DND-41 (cell line): ENCODE measurements around the gene STON2.

ENCODE experiments used
- ATAC-seq: fragments of 200-7000 bp; cut with Tn5 transposase; 3 replicates; pipeline ENCODE4 v1.9.1; 2021; ENCODE audit warnings: low read depth; ENCODE audit not compliant: insufficient read depth
- DNase-seq: peaks from one replicate; pipeline ENCODE4 v3.0.0-alpha.2; 2020
- H2AFZ ChIP-seq: 2 replicates; pipeline ENCODE4 v1.6.0; 2012; ENCODE audit warnings: low read depth, low read length
- H3K27ac ChIP-seq: 2 replicates; pipeline ENCODE4 v1.5.1; 2012; ENCODE audit warnings: low read length, inconsistent platforms
- H3K27me3 ChIP-seq: fragments of 200-600 bp; sonication (generic); 2 replicates; pipeline ENCODE4 v1.6.0; 2012; ENCODE audit warnings: low read length, mild to moderate bottlenecking, inconsistent platforms; ENCODE audit not compliant: insufficient read depth, poor library complexity
- H3K36me3 ChIP-seq: 2 replicates; pipeline ENCODE4 v1.5.1; 2012; ENCODE audit warnings: low read length, inconsistent platforms; ENCODE audit not compliant: insufficient read depth
- H3K4me1 ChIP-seq: 2 replicates; pipeline ENCODE4 v1.5.1; 2012; ENCODE audit warnings: mild to moderate bottlenecking, low read length; ENCODE audit not compliant: insufficient read depth
- H3K4me2 ChIP-seq: 2 replicates; pipeline ENCODE4 v1.6.0; 2012; ENCODE audit warnings: mild to moderate bottlenecking, moderate library complexity, low read length, inconsistent platforms; ENCODE audit not compliant: insufficient read depth
- H3K4me3 ChIP-seq, 2 experiments: fragments of 200-600 bp in 1 of 2; shearing (Covaris generic) in 1 of 2; 2 replicates each; pipeline ENCODE4 v1.5.1; 2012 to 2016; ENCODE audit warnings: inconsistent platforms in 2 of 2, low read length in 2 of 2, mild to moderate bottlenecking in 2 of 2, low read depth in 1 of 2, moderate library complexity in 1 of 2
- H3K79me2 ChIP-seq: 2 replicates; pipeline ENCODE4 v1.6.0; 2012; ENCODE audit warnings: low read length, inconsistent platforms; ENCODE audit not compliant: insufficient read depth
- H3K9ac ChIP-seq: 2 replicates; pipeline ENCODE4 v1.6.0; 2012; ENCODE audit warnings: low read depth, mild to moderate bottlenecking, inconsistent platforms, low read length, moderate library complexity
- H3K9me3 ChIP-seq: 2 replicates; pipeline ENCODE4 v1.5.1; 2012; ENCODE audit warnings: low read length, moderate library complexity, mild to moderate bottlenecking, inconsistent platforms; ENCODE audit not compliant: insufficient read depth, severe bottlenecking
- H4K20me1 ChIP-seq: 2 replicates; pipeline ENCODE4 v1.6.0; 2012; ENCODE audit warnings: low read length; ENCODE audit not compliant: insufficient read depth
- EZH2 ChIP-seq: IDR thresholded peaks from 3 replicates; pipeline ENCODE4 v1.6.1; 2012; ENCODE audit warnings: borderline replicate concordance, low read depth, mild to moderate bottlenecking, moderate library complexity, low read length, inconsistent platforms; ENCODE audit not compliant: severe bottlenecking
- TF ChIP-seq, protein P1 (sequence below): IDR thresholded peaks from 2 replicates; pipeline ENCODE4 v1.5.1; 2012; ENCODE audit warnings: borderline replicate concordance, low read length, moderate library complexity, mild to moderate bottlenecking; ENCODE audit not compliant: poor library complexity, severe bottlenecking; ENCODE audit errors: extremely low read depth

The STON2 gene

GRCh38 chr14:81440041-81440440, 39.9 kb upstream of the STON2 start:
- TF ChIP-seq, protein P1, sequence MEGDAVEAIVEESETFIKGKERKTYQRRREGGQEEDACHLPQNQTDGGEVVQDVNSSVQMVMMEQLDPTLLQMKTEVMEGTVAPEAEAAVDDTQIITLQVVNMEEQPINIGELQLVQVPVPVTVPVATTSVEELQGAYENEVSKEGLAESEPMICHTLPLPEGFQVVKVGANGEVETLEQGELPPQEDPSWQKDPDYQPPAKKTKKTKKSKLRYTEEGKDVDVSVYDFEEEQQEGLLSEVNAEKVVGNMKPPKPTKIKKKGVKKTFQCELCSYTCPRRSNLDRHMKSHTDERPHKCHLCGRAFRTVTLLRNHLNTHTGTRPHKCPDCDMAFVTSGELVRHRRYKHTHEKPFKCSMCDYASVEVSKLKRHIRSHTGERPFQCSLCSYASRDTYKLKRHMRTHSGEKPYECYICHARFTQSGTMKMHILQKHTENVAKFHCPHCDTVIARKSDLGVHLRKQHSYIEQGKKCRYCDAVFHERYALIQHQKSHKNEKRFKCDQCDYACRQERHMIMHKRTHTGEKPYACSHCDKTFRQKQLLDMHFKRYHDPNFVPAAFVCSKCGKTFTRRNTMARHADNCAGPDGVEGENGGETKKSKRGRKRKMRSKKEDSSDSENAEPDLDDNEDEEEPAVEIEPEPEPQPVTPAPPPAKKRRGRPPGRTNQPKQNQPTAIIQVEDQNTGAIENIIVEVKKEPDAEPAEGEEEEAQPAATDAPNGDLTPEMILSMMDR = no peak
- TF ChIP-seq EZH2 = no peak
- no peak overlapping the region for H3K4me3 ChIP-seq
- no peak overlapping the region for H2AFZ ChIP-seq
- no peaks in the 10 kb centered on the region for H4K20me1 ChIP-seq
- no peak for DNase-seq
- no peak overlapping the region for H3K9ac ChIP-seq
- H3K4me1 ChIP-seq = no peaks in the 10 kb centered on the region
- no peaks in the 10 kb centered on the region for H3K36me3 ChIP-seq
- ATAC-seq = no peak
- no peaks in the 10 kb centered on the region for H3K79me2 ChIP-seq
- H3K9me3 ChIP-seq = no peaks in the 10 kb centered on the region
- peaks cover 6% of the 10 kb centered on the region for H3K27me3 ChIP-seq
- H3K27ac ChIP-seq = no peak overlapping the region
- no peak overlapping the region for H3K4me2 ChIP-seq

DNA sequence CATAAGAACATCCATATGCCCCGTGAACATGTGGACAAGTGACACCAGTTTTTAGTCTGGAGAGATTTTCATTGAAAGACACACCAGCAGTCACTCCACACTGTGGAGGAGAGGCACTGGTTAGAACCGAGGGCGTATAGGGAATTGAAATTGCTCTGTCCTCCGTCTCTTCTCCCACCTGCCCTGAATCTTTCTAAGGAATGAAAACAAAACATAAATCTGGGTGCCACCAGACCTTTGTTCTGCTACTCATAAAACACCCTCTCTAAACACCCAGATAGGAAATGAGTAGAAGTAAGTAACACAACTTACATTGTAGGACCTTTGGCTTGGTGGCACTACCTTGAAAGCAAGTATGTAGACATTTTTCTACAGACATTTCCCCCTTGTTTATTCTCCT, 37.1 kb upstream of the STON2 start:
- ATAC-seq = no peak

GRCh38 chr14:81436296-81437138, 36.4 kb upstream of the STON2 start:
- no peak for DNase-seq
- H3K9ac ChIP-seq = no peak overlapping the region
- H4K20me1 ChIP-seq = no peaks in the 10 kb centered on the region
- H3K4me1 ChIP-seq = no peaks in the 10 kb centered on the region
- H3K27me3 ChIP-seq = peaks cover 6% of the 10 kb centered on the region
- ATAC-seq = no peak
- no peak overlapping the region for H2AFZ ChIP-seq
- H3K27ac ChIP-seq = no peak overlapping the region
- H3K36me3 ChIP-seq = no peaks in the 10 kb centered on the region
- H3K4me3 ChIP-seq = no peak overlapping the region
- no peaks in the 10 kb centered on the region for H3K79me2 ChIP-seq
- no peak overlapping the region for H3K4me2 ChIP-seq
- TF ChIP-seq EZH2 = no peak
- TF ChIP-seq, protein P1 = no peak
- H3K9me3 ChIP-seq = no peaks in the 10 kb centered on the region

More for the DNA sequence above, 37.1 kb upstream of the STON2 start:
- Histone ChIP-seq H3K9me3 (no peaks in the 10 kb centered on the region), H3K36me3 (no peaks in the 10 kb centered on the region), H4K20me1 (no peaks in the 10 kb centered on the region), H3K4me3 (no peak overlapping the region), H3K4me1 (no peaks in the 10 kb centered on the region), H3K79me2 (no peaks in the 10 kb centered on the region), H2AFZ (no peak overlapping the region), H3K27ac (no peak overlapping the region), H3K9ac (no peak overlapping the region), H3K4me2 (no peak overlapping the region), H3K27me3 (peaks cover 6% of the 10 kb centered on the region)
- no peak for TF ChIP-seq EZH2
- TF ChIP-seq, protein P1 = no peak
- DNase-seq = no peak
